ENCODE measurements around the gene FERMT3.
A peak's percentile ranks its signal among the peaks of the same experiment; 100 is the strongest.

FERMT3 gene

DNA sequence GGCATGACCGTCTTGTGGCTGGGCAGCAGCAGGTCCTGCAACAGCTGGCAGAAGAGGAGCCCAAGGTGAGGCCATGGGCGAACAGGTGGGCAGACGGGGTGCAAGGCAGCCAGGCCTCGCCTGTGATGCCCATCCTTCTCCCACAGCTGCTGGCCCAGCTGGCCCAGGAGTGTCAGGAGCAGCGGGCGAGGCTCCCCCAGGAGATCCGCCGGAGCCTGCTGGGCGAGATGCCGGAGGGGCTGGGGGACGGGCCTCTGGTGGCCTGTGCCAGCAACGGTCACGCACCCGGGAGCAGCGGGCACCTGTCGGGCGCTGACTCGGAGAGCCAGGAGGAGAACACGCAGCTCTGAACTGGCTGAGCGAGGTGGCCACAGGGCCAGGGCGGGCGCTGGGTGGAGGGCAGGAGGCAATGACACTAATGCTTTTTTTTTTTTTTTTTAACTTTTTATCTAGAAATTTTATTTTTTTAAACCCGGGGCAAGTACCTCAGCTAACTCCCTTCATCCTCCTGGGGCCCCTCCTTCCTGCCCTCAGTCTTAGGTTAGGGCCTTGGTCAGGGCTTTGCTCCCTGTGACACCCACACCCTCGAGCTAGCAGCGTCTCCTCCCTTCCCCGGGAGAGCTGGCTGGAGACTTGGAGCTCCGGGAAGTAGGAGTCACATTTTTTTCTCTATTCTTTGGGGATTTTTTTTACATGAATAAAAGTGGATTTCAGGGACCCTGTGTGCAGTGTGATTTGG is 60.9 kb downstream of the FERMT3 start:
- H3K79me2 ChIP-seq (ENCODE audit: control insufficient read depth, low read length): peaks cover 26% of the 10 kb centered on the region
- no peaks in the 10 kb centered on the region for H3K27me3 ChIP-seq (ENCODE audit: control insufficient read depth, low read length)
- no peaks in the 10 kb centered on the region for H3K9me2 ChIP-seq (replicated peaks; ENCODE audit: control insufficient read depth, low read length)
- H3F3A ChIP-seq (ENCODE audit: control insufficient read depth, insufficient read depth): peaks cover 9% of the 10 kb centered on the region
- no peak overlapping the region for H3K27ac ChIP-seq (ENCODE audit: low read depth, low read length)
- H3K36me3 ChIP-seq (ENCODE audit: control insufficient read depth, low read length): peaks cover 39% of the 10 kb centered on the region
- H3K4me3 ChIP-seq (ENCODE audit: low read length): no peak overlapping the region
- peaks cover 24% of the 10 kb centered on the region for H3K4me1 ChIP-seq (ENCODE audit: control insufficient read depth, low read length)
- H3K9me3 ChIP-seq (ENCODE audit: control insufficient read depth, insufficient read depth, low read length): no peaks in the 10 kb centered on the region
- no peaks in the 10 kb centered on the region for H4K20me1 ChIP-seq (ENCODE audit: control insufficient read depth, insufficient read depth, low read depth, low read length)
- H3K4me2 ChIP-seq (ENCODE audit: low read length): no peak overlapping the region
- TF ChIP-seq EZH2phosphoT487 (IDR thresholded peaks at IDR 0.05; ENCODE audit: borderline replicate concordance, low read length): no peak
- TF ChIP-seq, protein P1, sequence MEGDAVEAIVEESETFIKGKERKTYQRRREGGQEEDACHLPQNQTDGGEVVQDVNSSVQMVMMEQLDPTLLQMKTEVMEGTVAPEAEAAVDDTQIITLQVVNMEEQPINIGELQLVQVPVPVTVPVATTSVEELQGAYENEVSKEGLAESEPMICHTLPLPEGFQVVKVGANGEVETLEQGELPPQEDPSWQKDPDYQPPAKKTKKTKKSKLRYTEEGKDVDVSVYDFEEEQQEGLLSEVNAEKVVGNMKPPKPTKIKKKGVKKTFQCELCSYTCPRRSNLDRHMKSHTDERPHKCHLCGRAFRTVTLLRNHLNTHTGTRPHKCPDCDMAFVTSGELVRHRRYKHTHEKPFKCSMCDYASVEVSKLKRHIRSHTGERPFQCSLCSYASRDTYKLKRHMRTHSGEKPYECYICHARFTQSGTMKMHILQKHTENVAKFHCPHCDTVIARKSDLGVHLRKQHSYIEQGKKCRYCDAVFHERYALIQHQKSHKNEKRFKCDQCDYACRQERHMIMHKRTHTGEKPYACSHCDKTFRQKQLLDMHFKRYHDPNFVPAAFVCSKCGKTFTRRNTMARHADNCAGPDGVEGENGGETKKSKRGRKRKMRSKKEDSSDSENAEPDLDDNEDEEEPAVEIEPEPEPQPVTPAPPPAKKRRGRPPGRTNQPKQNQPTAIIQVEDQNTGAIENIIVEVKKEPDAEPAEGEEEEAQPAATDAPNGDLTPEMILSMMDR (IDR thresholded peaks at IDR 0.05; ENCODE audit: low read depth, low read length, poor library complexity, severe bottlenecking): no peak

GRCh38 chr11:64268025-64268892 is 61.7 kb downstream of the FERMT3 start:
- Histone ChIP-seq H3K4me2 (ENCODE audit: low read length) (peak overlapping the region; percentile 100), H3K36me3 (ENCODE audit: control insufficient read depth, low read length) (peaks cover 38% of the 10 kb centered on the region), H4K20me1 (ENCODE audit: control insufficient read depth, insufficient read depth, low read depth, low read length) (no peaks in the 10 kb centered on the region), H3K27me3 (ENCODE audit: control insufficient read depth, low read length) (no peaks in the 10 kb centered on the region), H3K79me2 (ENCODE audit: control insufficient read depth, low read length) (peaks cover 30% of the 10 kb centered on the region), H3K9me3 (ENCODE audit: control insufficient read depth, insufficient read depth, low read length) (no peaks in the 10 kb centered on the region), H3F3A (ENCODE audit: control insufficient read depth, insufficient read depth) (peaks cover 12% of the 10 kb centered on the region), H3K27ac (ENCODE audit: low read depth, low read length) (peak overlapping the region; percentile 90), H3K4me3 (ENCODE audit: low read length) (peak overlapping the region; percentile 90), H3K9me2 (replicated peaks; ENCODE audit: control insufficient read depth, low read length) (no peaks in the 10 kb centered on the region), H3K4me1 (ENCODE audit: control insufficient read depth, low read length) (peaks cover 26% of the 10 kb centered on the region)
- no peak for TF ChIP-seq EZH2phosphoT487 (IDR thresholded peaks at IDR 0.05; ENCODE audit: borderline replicate concordance, low read length)
- TF ChIP-seq, protein P1 (IDR thresholded peaks at IDR 0.05; ENCODE audit: low read depth, low read length, poor library complexity, severe bottlenecking): no peak

GRCh38 chr11:64268893-64269539 is 62.5 kb downstream of the FERMT3 start:
- H3K27me3 ChIP-seq (ENCODE audit: control insufficient read depth, low read length): no peaks in the 10 kb centered on the region
- TF ChIP-seq EZH2phosphoT487 (IDR thresholded peaks at IDR 0.05; ENCODE audit: borderline replicate concordance, low read length): no peak
- TF ChIP-seq, protein P1 (IDR thresholded peaks at IDR 0.05; ENCODE audit: low read depth, low read length, poor library complexity, severe bottlenecking): peak; percentile 35
- H3K27ac ChIP-seq (ENCODE audit: low read depth, low read length): peak overlapping the region; percentile 90
- peaks cover 30% of the 10 kb centered on the region for H3K79me2 ChIP-seq (ENCODE audit: control insufficient read depth, low read length)
- H4K20me1 ChIP-seq (ENCODE audit: control insufficient read depth, insufficient read depth, low read depth, low read length): no peaks in the 10 kb centered on the region
- peaks cover 12% of the 10 kb centered on the region for H3F3A ChIP-seq (ENCODE audit: control insufficient read depth, insufficient read depth)
- no peaks in the 10 kb centered on the region for H3K9me2 ChIP-seq (replicated peaks; ENCODE audit: control insufficient read depth, low read length)
- H3K9me3 ChIP-seq (ENCODE audit: control insufficient read depth, insufficient read depth, low read length): no peaks in the 10 kb centered on the region
- H3K36me3 ChIP-seq (ENCODE audit: control insufficient read depth, low read length): peaks cover 33% of the 10 kb centered on the region
- peak overlapping the region; percentile 90 for H3K4me3 ChIP-seq (ENCODE audit: low read length)
- peak overlapping the region; percentile 100 for H3K4me2 ChIP-seq (ENCODE audit: low read length)
- peaks cover 26% of the 10 kb centered on the region for H3K4me1 ChIP-seq (ENCODE audit: control insufficient read depth, low read length)
